IMR-90 (cell line): ENCODE results near the gene NOC2L. TPM values are rescaled to one million over a fixed set of nuclear protein-coding genes. Genes with fewer than 3 reads are reported as not detected.
A peak's percentile ranks its signal among the peaks of the same experiment; 100 is the strongest.

Source experiments
- ATAC-seq: fragments of 200-7000 bp; cut with Tn5 transposase; 2 replicates; pipeline ENCODE4 v1.9.1; 2020; ENCODE audit warnings: low read depth, mild to moderate bottlenecking, moderate library complexity
- BruUV-seq: library from RNA; stranded (reverse); fragments of 400-500 nt; replicated peaks from 2 replicates; lab custom pipeline; 2021; lab: Mats Ljungman, UMichigan
- CTCF ChIA-PET: fragments of 300-600 bp; formaldehyde crosslinking; extraction: SDS; loops from one replicate; lab custom pipeline; 2021; ENCODE audit warnings: antibody characterized with exemption; lab: Yijun Ruan, JAX
- POLR2A ChIA-PET: fragments of 300-600 bp; sonication (Branson Sonifier 250); formaldehyde crosslinking; loops from one replicate; lab custom pipeline; 2022; ENCODE audit warnings: antibody characterized with exemption; ENCODE audit not compliant: unreplicated experiment; lab: Charles Lee
- DNase-seq: peaks from one replicate; pipeline ENCODE4 v3.0.0; 2013
- H2AFZ ChIP-seq: replicated peaks from 2 replicates; pipeline ENCODE3; 2013; ENCODE audit warnings: low read length, mild to moderate bottlenecking; ENCODE audit not compliant: poor library complexity
- H2AK5ac ChIP-seq: 2 replicates; pipeline ENCODE4 v1.6.1; 2013; ENCODE audit warnings: low read depth, low read length, inconsistent platforms
- H2AK9ac ChIP-seq: replicated peaks from 2 replicates; pipeline ENCODE3; 2013; ENCODE audit warnings: mild to moderate bottlenecking, low read depth, low read length, moderate library complexity; ENCODE audit not compliant: poor library complexity
- H2BK120ac ChIP-seq: 2 replicates; pipeline ENCODE4 v1.6.1; 2013; ENCODE audit warnings: low read depth, low read length, inconsistent platforms
- H2BK15ac ChIP-seq: 3 replicates; pipeline ENCODE4 v1.6.1; 2013; ENCODE audit warnings: low read depth, low read length, inconsistent platforms
- H2BK20ac ChIP-seq: 2 replicates; pipeline ENCODE4 v1.6.1; 2013; ENCODE audit warnings: low read depth, mild to moderate bottlenecking, inconsistent platforms, low read length, moderate library complexity
- H2BK5ac ChIP-seq: 2 replicates; pipeline ENCODE4 v1.6.1; 2013; ENCODE audit warnings: mild to moderate bottlenecking, low read depth, low read length, inconsistent platforms; ENCODE audit not compliant: poor library complexity, severe bottlenecking
- H3K14ac ChIP-seq: replicated peaks from 2 replicates; pipeline ENCODE4 v1.6.1; 2013; ENCODE audit warnings: low read depth, low read length, inconsistent platforms
- H3K18ac ChIP-seq: 2 replicates; pipeline ENCODE4 v1.6.1; 2013; ENCODE audit warnings: low read depth, low read length, control low read depth
- H3K23ac ChIP-seq: 2 replicates; pipeline ENCODE4 v1.6.1; 2013; ENCODE audit warnings: low read depth, low read length, inconsistent platforms
- H3K27ac ChIP-seq: 2 replicates; pipeline ENCODE4 v1.5.1; 2013; ENCODE audit warnings: mild to moderate bottlenecking, control low read depth, low read length; ENCODE audit not compliant: insufficient read depth
- H3K27me3 ChIP-seq: 2 replicates; pipeline ENCODE4 v1.6.1; 2013; ENCODE audit warnings: low read length; ENCODE audit not compliant: control insufficient read depth, insufficient read depth
- H3K36me3 ChIP-seq: 2 replicates; pipeline ENCODE4 v1.6.1; 2013; ENCODE audit warnings: low read length, mixed read lengths; ENCODE audit not compliant: control insufficient read depth, insufficient read depth
- H3K4ac ChIP-seq: 2 replicates; pipeline ENCODE4 v1.6.1; 2013; ENCODE audit warnings: low read depth, low read length, inconsistent platforms
- H3K4me1 ChIP-seq: 2 replicates; pipeline ENCODE4 v1.6.1; 2013; ENCODE audit warnings: low read length, mixed read lengths; ENCODE audit not compliant: control insufficient read depth, insufficient read depth
- H3K4me2 ChIP-seq: 2 replicates; pipeline ENCODE4 v1.6.1; 2013; ENCODE audit warnings: low read depth, mild to moderate bottlenecking, control low read depth, low read length, moderate library complexity
- H3K4me3 ChIP-seq: 2 replicates; pipeline ENCODE4 v1.5.1; 2013; ENCODE audit warnings: low read depth, mild to moderate bottlenecking, control low read depth, low read length, moderate library complexity; ENCODE audit not compliant: insufficient read depth
- H3K56ac ChIP-seq: 2 replicates; pipeline ENCODE4 v1.6.1; 2013; ENCODE audit warnings: low read length, inconsistent platforms; ENCODE audit not compliant: insufficient read depth; ENCODE audit errors: extremely low read depth
- H3K79me1 ChIP-seq, 2 experiments: 2 replicates each; pipeline ENCODE4 v1.6.1; 2013; ENCODE audit warnings: low read length in 2 of 2, inconsistent platforms in 1 of 2, low read depth in 1 of 2
- H3K9ac ChIP-seq: 2 replicates; pipeline ENCODE4 v1.6.1; 2013; ENCODE audit warnings: low read depth, low read length, control low read depth
- H3K9me1 ChIP-seq: 2 replicates; pipeline ENCODE4 v1.6.1; 2013; ENCODE audit warnings: low read length, inconsistent platforms; ENCODE audit not compliant: insufficient read depth
- H3K9me3 ChIP-seq: 2 replicates; pipeline ENCODE4 v1.6.1; 2013; ENCODE audit warnings: low read length; ENCODE audit not compliant: control insufficient read depth, insufficient read depth
- H4K20me1 ChIP-seq: 2 replicates; pipeline ENCODE4 v1.6.1; 2013; ENCODE audit warnings: low read length, inconsistent platforms; ENCODE audit not compliant: insufficient read depth
- H4K5ac ChIP-seq: 2 replicates; pipeline ENCODE4 v1.6.1; 2013; ENCODE audit warnings: mild to moderate bottlenecking, low read depth, low read length, control low read depth
- H4K8ac ChIP-seq, 2 experiments: 2 replicates each; pipeline ENCODE4 v1.6.1; 2013; ENCODE audit warnings: low read depth in 2 of 2, low read length in 2 of 2, control low read depth in 1 of 2, inconsistent platforms in 1 of 2
- H4K91ac ChIP-seq: 2 replicates; pipeline ENCODE4 v1.6.1; 2013; ENCODE audit warnings: low read depth, low read length, inconsistent platforms; ENCODE audit not compliant: insufficient read depth
- BHLHE40 ChIP-seq: fragments of 150-350 bp; IDR thresholded peaks from 2 replicates; pipeline ENCODE4 v1.6.1; 2016; ENCODE audit warnings: mild to moderate bottlenecking, low read depth, low read length
- CHD1 ChIP-seq: IDR thresholded peaks from 2 replicates; pipeline ENCODE4 v1.6.1; 2012; ENCODE audit warnings: low read depth, low read length, improper control_type of control experiment
- CTCF ChIP-seq: conservative IDR thresholded peaks from 2 replicates; pipeline ENCODE4 v1.5.1; 2012; ENCODE audit warnings: mild to moderate bottlenecking, low read depth, low read length, improper control_type of control experiment
- ELK1 ChIP-seq: fragments of 150-350 bp; IDR thresholded peaks from 2 replicates; pipeline ENCODE4 v1.6.1; 2016; ENCODE audit warnings: low read depth, mild to moderate bottlenecking, low read length, moderate library complexity, borderline replicate concordance
- FOS ChIP-seq: fragments of 150-350 bp; IDR thresholded peaks from 2 replicates; pipeline ENCODE4 v1.6.1; 2016; ENCODE audit warnings: low read depth, low read length
- MAFK ChIP-seq: IDR thresholded peaks from 2 replicates; pipeline ENCODE4 v1.6.1; 2012; ENCODE audit warnings: low read depth, low read length, improper control_type of control experiment
- MAZ ChIP-seq: IDR thresholded peaks from 2 replicates; pipeline ENCODE4 v1.6.1; 2012; ENCODE audit warnings: low read depth, mild to moderate bottlenecking, low read length, improper control_type of control experiment, moderate library complexity, borderline replicate concordance
- MXI1 ChIP-seq: IDR thresholded peaks from 2 replicates; pipeline ENCODE4 v1.6.1; 2012; ENCODE audit warnings: low read depth, mild to moderate bottlenecking, low read length, moderate library complexity, borderline replicate concordance
- NFE2L2 ChIP-seq: fragments of 150-350 bp; IDR thresholded peaks from 2 replicates; pipeline ENCODE4 v1.6.1; 2016; ENCODE audit warnings: low read depth, mild to moderate bottlenecking, low read length
- POLR2A ChIP-seq: IDR thresholded peaks from 2 replicates; pipeline ENCODE4 v1.6.1; 2012; ENCODE audit warnings: mild to moderate bottlenecking, low read depth, low read length
- RAD21 ChIP-seq: IDR thresholded peaks from 2 replicates; pipeline ENCODE4 v1.6.1; 2012; ENCODE audit warnings: low read length, improper control_type of control experiment
- RCOR1 ChIP-seq: IDR thresholded peaks from 2 replicates; pipeline ENCODE4 v1.6.1; 2012; ENCODE audit warnings: mild to moderate bottlenecking, low read length, improper control_type of control experiment; ENCODE audit not compliant: insufficient replicate concordance
- RFX5 ChIP-seq: IDR thresholded peaks from 2 replicates; pipeline ENCODE4 v1.8.0; 2012; ENCODE audit warnings: low read depth, mild to moderate bottlenecking, low read length, moderate library complexity
- SMC3 ChIP-seq: fragments of 150-350 bp; IDR thresholded peaks from 2 replicates; pipeline ENCODE4 v1.6.1; 2016; ENCODE audit warnings: low read depth, mild to moderate bottlenecking, antibody characterized with exemption, low read length, moderate library complexity
- USF2 ChIP-seq: fragments of 150-350 bp; IDR thresholded peaks from 2 replicates; pipeline ENCODE4 v1.6.1; 2017; ENCODE audit warnings: mild to moderate bottlenecking, antibody characterized with exemption, low read length, low read depth
- WGBS, 2 experiments: methylation state at CpG; one replicate each; pipeline versions ENCODE4 v1.1.5 to v1.1.7; 2013; ENCODE audit warnings: missing lambda C conversion rate in 2 of 2; ENCODE audit not compliant: insufficient read length in 1 of 2; ENCODE audit errors: extremely low coverage in 2 of 2; 5-methylcytosine and 5-hydroxymethylcytosine counted together
- dilution Hi-C: fragments of 300-500 bp; cut with HindIII; formaldehyde crosslinking; loops from one replicate; pipeline ENCODE4 v1.14.3; 2018; ENCODE audit warnings: low sequenced_read_pairs; ENCODE audit not compliant: unreplicated experiment
- in situ Hi-C: fragments of 300-500 bp; cut with MboI; formaldehyde crosslinking; loops from 3 replicates; pipeline ENCODE4 v1.14.3; 2019; ENCODE audit warnings: low sequenced_read_pairs, inconsistent platforms, mixed read lengths
- intact Hi-C: fragments of 100-400 bp; cut with micrococcal nuclease; formaldehyde crosslinking; loops from 2 replicates; pipeline ENCODE4 v1.10.0; 2022
- polyA plus RNA-seq, 3 experiments: library from polyadenylated mRNA; depleted of rRNA; stranded (reverse); fragments of >200 nt; gene quantifications; 2 replicates each; pipeline ENCODE4 v1.2.3, GENCODE V29; 2012; ENCODE audit warnings: low replicate concordance in 1 of 3
- total RNA-seq: library from RNA; depleted of rRNA; stranded (reverse); fragments of >200 nt; gene quantifications from 2 replicates; pipeline ENCODE4 v1.2.3, GENCODE V29; 2012

NOC2L gene
- total and polyA plus RNA-seq, 2 of the 4 experiments (the other 2 are of a cell fraction) = 74.2 to 106 TPM

GRCh38 chr1:903305-903704 lies 55.8 kb downstream of the NOC2L start:
- Histone ChIP-seq H3K56ac (no peak overlapping the region), H3K36me3 (no peaks in the 10 kb centered on the region), H3K4ac (no peak overlapping the region), H2AFZ (no peak overlapping the region), H2AK5ac (0 out of 2 replicates have a peak overlapping the region, but pooled peaks have one; percentile 10), H3K4me1 (peaks cover 17% of the 10 kb centered on the region), H3K4me3 (no peak overlapping the region), H3K9ac (no peak overlapping the region), H2BK15ac (no peak overlapping the region), H3K9me1 (no peaks in the 10 kb centered on the region), H3K27ac (no peak overlapping the region), H3K27me3 (peaks cover 11% of the 10 kb centered on the region), H3K23ac (no peak overlapping the region), H3K18ac (no peak overlapping the region), H2AK9ac (no peak overlapping the region), H4K8ac (no peak overlapping the region), H4K20me1 (no peaks in the 10 kb centered on the region), H4K5ac (no peak overlapping the region), H4K91ac (no peak overlapping the region), H2BK20ac (no peak overlapping the region), H3K14ac (no peak overlapping the region), H3K79me1 (peaks cover 0 to 7% of the 10 kb centered on the region in 2 experiments; a peak in 1 of 4 replicates), H2BK5ac (no peak overlapping the region), H3K9me3 (no peaks in the 10 kb centered on the region), H3K4me2 (no peak overlapping the region), H2BK120ac (no peak overlapping the region)
- dilution Hi-C loops = no loop called here
- DNase-seq (no peak), ATAC-seq (no peak)
- BruUV-seq = no TSS peak
- TF ChIP-seq RFX5 = no peak
- TF ChIP-seq MXI1 = no peak
- TF ChIP-seq USF2 = no peak
- no peak for TF ChIP-seq FOS
- no peak for TF ChIP-seq BHLHE40
- TF ChIP-seq MAFK = no peak
- no peak for TF ChIP-seq SMC3
- no peak for TF ChIP-seq RCOR1
- no peak for TF ChIP-seq ELK1
- TF ChIP-seq CHD1 = no peak
- no peak for TF ChIP-seq POLR2A
- TF ChIP-seq NFE2L2 = no peak
- TF ChIP-seq CTCF = no peak
- no peak for TF ChIP-seq MAZ
- TF ChIP-seq RAD21 = no peak
- 100% methylated on average over 1 of the region's 10 CpGs; no CpG with 5 or more reads in 1 of the 2 experiments for WGBS, 2 experiments
- ChIA-PET POLR2A (no interaction called here), CTCF (no interaction called here)
- in situ Hi-C loops = no loop called here
- intact Hi-C loops = loop anchor here (5.0 kb wide), 1 partner anchor 74 kb away; no protein-coding TSS in a partner anchor
